Measurements from ENCODE around the gene SLCO4A1.

The SLCO4A1 gene

DNA sequence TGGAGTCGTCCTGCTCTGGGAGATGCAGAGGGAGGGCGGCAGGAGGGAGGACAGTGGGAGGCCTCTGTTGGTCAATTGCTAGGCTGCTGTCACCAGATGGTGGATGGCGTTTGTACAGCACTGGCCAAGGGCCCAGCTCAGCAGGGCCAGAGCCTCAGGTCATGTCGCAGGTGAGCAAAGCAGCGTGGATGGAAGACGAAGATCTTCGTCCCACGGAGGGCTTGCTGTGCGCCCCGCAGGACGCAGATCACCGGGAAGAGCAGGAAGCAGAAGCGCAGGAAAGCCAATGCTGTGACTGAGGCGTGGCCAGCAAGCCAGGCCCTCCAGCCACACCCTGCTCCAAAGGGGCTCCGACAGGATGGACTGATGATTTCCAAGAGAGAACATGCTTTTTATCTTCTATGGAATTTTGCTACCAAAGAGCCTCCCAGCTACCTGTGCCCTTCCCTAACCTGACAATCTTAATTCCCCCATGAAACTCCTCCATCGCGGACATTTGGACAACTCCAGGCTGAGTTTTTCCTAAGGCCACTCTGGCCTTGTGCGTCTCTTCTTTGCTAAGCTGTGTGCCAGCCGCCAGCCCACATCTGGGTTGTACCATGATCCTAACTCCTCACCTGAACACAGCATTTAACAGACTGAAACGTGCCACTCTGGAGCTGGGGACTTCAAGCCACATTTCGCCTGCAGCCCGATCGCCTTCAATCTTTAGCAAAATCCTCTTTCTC is 3.5 kb upstream of the SLCO4A1 start:
- DNase-seq = no peak

GRCh38 chr20:62639765-62640164 is 2.5 kb upstream of the SLCO4A1 start:
- DNase-seq = no peak

DNA sequence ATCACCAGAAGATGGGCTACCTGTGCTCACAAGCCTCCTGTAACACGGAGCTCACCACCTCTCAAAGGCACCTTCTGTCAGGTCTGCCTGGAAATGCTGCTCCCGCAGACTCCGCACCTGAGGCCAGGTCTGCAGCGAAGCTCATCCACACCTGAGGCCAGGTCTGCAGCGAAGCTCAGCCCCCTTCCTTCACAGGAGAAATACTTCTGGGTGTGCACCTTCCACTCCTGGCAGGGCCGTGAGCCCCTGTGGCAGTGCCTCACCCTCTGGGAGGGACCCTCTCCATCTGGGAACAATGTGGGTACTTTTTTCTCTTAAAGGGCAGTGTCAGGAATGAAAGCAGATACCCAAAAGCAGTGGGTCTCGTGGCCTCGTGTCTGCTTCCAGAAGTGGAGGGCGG is 1.4 kb upstream of the SLCO4A1 start:
- no peak for DNase-seq

DNA sequence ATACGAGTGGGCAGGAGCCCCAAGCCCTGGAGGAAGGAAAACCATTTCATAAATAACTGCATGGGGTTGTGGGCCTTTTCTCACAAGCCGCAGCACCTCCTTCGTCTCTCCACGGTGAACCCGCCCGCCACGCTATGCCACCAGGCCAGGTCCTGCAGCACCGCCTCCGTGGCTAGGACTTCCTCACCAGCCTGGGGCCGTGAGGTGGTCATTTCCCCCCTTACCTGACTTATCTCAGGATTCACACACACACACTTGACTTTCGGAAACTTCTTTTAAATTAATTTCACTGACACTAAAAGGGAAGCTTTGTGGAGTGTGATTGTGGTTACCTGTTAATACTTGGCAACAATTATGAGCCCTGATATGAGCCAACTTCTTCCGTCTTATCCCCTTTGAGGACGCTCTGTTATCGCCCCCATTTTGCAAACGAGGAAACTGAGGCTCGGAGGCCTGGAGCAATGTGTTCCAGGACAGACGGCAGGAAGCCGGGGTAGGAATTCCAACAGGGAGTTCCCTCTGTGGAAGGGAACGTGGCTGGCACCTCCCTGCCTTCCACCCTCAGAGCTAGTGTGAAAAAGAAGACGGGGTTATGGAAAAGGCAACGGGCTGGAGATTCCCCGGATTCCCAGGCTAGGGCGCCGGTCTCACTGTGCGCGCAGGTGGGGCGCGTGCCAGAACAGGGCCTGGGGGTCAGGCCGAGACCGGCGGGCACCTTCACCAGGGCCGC is 817 bp upstream of the SLCO4A1 start:
- DNase-seq = no peak

- DNase-seq = peak; percentile 68
These were observed 590 bp downstream of the SLCO4A1 start for GRCh38 chr20:62642666-62643520.

GRCh38 chr20:62643521-62644043 is 1.3 kb downstream of the SLCO4A1 start:
- no peak for DNase-seq

GRCh38 chr20:62644044-62644795 is 1.9 kb downstream of the SLCO4A1 start:
- no peak for DNase-seq

DNA sequence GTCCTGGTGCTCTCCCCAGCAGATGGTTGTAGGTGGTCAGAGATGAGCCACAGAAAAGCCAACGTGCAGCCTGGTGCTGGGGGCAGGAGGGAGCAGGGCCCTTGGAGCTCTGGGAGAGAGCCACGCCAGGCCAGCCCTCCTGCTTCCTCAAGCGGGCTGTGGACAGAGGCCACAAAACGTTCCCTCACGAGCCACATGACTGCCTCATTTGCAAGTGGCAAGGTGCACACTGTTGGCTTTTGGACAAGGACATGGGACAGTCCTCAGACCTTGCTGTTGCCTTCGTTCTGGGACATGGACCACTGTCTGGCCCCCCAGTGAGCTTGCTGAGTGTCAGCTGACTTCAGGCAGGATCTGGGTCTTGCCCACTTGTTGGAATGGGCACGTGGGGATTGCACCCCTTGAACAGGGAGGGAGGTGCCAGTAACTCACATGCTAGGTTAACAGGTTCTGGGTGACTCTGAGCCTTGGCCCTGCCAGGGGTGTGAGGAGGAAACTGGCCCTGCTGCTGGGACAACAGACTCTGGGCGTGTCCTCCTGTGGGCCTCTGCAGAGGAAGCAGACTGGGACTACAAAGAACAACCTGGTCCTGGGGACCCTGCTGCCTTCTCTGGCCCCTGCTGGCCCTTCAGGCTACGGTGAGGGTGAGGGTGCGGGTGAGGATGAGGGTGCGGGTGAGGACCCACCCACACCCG is 2.6 kb downstream of the SLCO4A1 start:
- DNase-seq = no peak

GRCh38 chr20:62645613-62646012 is 3.3 kb downstream of the SLCO4A1 start:
- DNase-seq = no peak

DNA sequence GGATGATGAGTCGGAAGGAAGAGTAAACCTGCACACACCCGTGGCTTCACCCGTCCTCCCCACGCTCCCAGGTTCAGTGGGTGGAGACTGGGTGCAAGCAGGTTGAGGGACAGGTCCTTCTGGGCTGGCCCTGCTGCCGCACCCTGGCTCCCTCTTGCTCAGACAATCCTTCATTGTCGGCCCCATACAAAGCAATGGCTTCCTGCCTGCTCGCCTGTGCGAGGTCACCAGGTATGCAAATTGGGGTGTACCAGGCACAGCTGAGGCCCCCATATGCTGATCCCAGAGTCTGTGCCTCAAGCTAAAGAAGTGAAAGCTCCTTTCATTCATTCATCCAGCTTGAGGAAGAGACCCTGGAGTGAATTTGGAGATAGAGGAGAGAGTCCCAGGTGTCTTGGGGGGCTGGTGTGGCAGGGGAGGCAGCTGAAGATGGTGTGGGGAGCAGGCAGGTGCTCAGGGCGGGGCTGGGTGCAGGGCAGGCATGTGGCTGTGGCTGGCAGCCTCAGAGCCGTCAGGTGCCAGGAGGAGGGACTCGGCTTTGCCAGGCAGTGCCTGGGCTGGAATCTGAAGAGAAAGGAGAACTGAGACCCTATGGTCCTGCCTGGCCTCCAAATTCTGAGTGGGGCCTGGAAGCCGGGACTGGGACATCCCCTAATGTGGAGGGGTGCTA is 4.7 kb downstream of the SLCO4A1 start:
- DNase-seq = no peak

DNA sequence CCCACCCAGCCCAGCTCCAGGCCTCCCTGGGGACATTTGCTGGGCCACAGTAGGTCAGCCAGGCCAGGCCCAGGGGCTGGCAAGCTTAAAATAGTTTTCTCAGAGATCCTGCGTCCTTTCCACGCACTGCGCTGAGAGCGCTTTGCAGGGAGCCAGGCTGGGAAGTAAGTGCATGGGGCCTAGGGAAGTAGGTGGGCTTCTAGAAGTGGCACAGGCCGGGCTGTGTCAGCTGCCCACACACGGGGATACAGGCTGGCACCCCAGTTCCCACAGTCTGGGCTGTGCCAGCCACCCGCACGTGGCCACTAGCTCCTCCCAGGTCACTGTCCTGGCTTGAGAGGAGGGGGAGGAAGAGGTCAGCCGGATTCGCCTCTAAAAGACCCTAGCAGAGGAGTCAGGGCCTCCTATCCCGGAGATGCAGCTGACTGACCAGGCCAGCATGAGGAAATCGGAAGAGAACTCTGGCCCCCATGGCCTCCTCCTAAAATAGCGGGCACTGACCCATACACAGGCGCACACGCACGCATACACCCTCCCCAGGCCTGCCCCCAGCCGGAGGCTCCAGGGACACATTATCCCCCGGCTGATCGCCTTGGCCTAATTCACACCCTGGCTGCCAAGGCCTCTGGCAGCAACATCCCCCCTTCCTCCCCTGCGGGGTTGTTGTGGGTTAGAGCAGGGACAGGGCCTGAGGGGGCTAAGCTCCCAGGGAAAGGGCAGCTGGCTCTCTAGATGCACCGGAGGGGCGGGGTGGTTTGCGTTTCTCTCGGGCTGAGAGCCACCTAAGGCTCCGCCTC is 5.4 kb downstream of the SLCO4A1 start:
- DNase-seq = no peak

GRCh38 chr20:62648318-62648995 is 6.2 kb downstream of the SLCO4A1 start:
- DNase-seq = no peak

DNA sequence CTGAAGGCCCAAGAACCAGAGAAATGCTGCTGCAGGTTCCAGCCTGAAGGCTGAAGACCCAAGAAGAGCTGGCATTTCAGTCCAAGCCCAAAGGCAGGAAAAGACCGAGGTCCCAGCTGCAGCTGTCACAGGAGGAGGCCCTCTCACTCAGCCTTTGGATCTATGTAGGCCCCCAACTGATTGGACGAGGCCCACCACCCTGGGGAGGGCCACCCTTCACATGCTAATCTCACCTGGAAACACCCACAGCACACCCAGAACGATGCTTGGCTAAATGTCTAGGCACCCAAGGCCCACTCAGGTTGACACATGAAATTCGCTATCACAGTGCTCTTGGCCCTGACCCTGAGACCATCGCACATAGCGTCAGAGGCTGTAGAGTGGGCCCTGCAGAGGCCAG is 6.8 kb downstream of the SLCO4A1 start:
- DNase-seq = no peak

- DNase-seq = no peak
These were observed 8.4 kb downstream of the SLCO4A1 start for GRCh38 chr20:62650551-62651284.

DNA sequence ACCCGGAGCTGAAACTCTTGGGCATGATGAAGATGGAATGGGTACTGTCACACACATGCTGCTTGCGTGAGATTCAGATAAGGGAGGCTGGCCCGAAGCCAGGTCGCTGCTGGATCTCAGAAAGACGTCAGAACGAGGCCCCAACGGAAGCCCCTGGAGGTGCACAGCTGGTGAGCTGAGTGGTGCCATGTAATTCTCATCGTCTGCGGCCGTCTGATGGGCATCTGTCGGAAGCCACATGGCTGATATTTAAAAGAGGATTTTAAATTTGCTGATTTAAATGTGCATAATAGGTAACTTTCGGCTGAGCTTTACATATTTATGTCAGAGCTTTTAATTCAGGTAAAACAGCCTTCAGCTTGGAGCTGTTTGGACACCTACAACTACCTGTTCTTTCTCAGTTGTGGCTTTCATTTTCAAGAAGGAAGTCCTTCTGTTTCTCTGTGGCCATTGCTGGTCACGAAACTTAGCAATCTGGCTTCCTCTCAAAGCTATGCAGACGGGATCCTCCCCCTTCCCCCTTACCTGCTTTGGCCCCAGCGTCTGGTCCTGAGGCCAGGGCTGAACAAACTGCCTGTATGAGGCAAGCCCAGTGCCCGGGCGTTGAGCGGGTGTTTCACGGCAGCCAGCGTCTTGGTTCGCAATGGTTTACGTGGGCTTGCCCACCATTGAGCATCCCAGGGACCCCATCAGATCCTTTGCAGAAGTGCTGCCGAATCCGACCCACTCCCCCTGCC is 9.2 kb downstream of the SLCO4A1 start:
- DNase-seq = peak; percentile 74

DNA sequence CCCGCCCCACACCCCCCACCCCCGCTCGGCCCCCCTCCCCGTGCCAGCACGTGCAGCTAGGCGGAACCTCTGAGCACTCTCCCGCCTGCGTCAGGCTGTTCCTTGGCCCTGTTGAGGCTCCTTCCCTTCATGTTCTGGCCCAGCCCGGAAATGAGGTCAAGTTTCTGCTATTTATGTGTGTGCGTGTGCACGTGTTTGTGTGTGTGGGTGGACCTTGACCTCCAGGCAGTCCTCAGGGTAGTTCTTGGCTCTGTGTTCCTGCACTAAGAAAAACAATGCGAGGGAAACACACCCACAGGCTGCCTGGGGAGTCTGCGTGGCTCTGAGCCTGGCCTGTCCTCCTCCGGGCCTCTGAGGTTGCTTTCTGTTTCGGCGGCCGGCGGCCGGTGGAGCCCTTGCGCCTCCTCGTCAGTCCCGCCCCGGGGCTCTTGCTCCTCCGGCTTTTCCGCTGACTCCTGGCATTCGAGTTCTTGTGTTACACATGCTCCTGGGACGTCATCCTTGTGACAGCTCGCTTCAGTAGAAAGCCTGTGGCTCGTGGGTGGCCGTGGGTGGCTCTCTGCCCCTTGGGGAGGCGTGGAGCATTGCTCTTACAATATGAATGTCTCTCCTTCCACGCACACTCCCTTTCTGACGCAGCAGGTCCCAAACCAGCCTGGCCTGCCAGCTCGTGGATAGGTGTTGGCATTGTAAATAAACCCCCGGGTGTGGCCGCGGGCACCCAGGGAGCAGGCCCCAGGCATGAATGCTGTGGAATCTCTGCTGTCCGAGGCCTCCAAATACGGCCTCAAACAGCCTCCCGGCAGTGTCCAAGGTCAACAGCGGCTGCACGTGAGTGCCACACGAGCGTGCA is 10.0 kb downstream of the SLCO4A1 start:
- peak; percentile 56 for DNase-seq

DNA sequence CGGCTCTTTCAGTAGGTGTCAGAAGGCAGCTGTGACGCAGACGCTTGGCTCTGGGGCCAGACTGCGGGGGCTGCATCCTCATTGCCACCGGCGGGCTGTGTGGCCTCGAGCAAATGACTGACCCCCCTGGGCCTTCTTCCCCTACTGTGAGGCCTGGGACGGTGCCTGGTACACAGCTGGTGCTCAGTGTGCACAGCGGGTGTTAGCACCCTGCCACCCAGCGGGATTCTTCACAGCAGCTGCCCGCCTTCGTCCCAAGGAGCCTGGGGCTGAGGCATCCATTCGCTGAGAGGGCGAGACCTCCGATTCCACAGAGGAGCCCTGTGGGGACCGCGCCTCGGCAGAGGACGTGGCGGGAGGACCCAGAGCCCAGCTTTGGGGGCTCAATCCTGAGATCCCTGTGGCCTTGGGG is 10.6 kb downstream of the SLCO4A1 start:
- no peak for DNase-seq
